ENCODE measurements around the gene NBEA.

The NBEA gene

GRCh38 chr13:35292329-35292728 is 350.3 kb downstream of the NBEA start:
- DNase-seq: no peak

GRCh38 chr13:35293579-35294226 is 351.6 kb downstream of the NBEA start:
- DNase-seq: no peak

GRCh38 chr13:35309706-35310105 is 367.6 kb downstream of the NBEA start:
- DNase-seq: no peak

GRCh38 chr13:35332134-35332533 is 390.1 kb downstream of the NBEA start:
- DNase-seq: no peak

GRCh38 chr13:35333157-35333556 is 391.1 kb downstream of the NBEA start:
- DNase-seq: no peak

- DNase-seq: no peak
Measured at GRCh38 chr13:35342440-35342839, 400.4 kb downstream of the NBEA start.

GRCh38 chr13:35343417-35343816 is 401.3 kb downstream of the NBEA start:
- no peak for DNase-seq

- DNase-seq: no peak
Measured at GRCh38 chr13:35345992-35346391, 403.9 kb downstream of the NBEA start.

- no peak for DNase-seq
Measured at GRCh38 chr13:35346494-35346893, 404.4 kb downstream of the NBEA start.

- DNase-seq: no peak
Measured at GRCh38 chr13:35347679-35348205, 405.7 kb downstream of the NBEA start.

- DNase-seq: no peak
Measured at GRCh38 chr13:35349052-35349451, 407.0 kb downstream of the NBEA start.

GRCh38 chr13:35349673-35350278 is 407.7 kb downstream of the NBEA start:
- DNase-seq: no peak

- DNase-seq: no peak
Measured at GRCh38 chr13:35354285-35354684, 412.2 kb downstream of the NBEA start.

GRCh38 chr13:35354882-35355281 is 412.8 kb downstream of the NBEA start:
- DNase-seq: no peak

- DNase-seq: no peak
Measured at GRCh38 chr13:35356572-35356971, 414.5 kb downstream of the NBEA start.

GRCh38 chr13:35365883-35366282 is 423.8 kb downstream of the NBEA start:
- DNase-seq: no peak

- no peak for DNase-seq
Measured at GRCh38 chr13:35367586-35367985, 425.5 kb downstream of the NBEA start.

GRCh38 chr13:35378939-35379338 is 436.9 kb downstream of the NBEA start:
- DNase-seq: no peak

GRCh38 chr13:35379663-35380062 is 437.6 kb downstream of the NBEA start:
- no peak for DNase-seq

GRCh38 chr13:35387682-35388250 is 445.7 kb downstream of the NBEA start:
- no peak for DNase-seq

GRCh38 chr13:35388441-35389355 is 446.6 kb downstream of the NBEA start:
- no peak for DNase-seq

- no peak for DNase-seq
Measured at GRCh38 chr13:35389535-35389934, 447.5 kb downstream of the NBEA start.

GRCh38 chr13:35392768-35393167 is 450.7 kb downstream of the NBEA start:
- DNase-seq: no peak

Data from NCI-H748 treated with DMSO at 0.1 percent for 48 hours (cell line).